Fibroblast of the aortic adventitia (primary cell): ENCODE data around the gene SAMSN1. TPM values are rescaled to one million over a fixed set of nuclear protein-coding genes. Genes with fewer than 3 reads are reported as not detected.

ENCODE experiments used
- DNase-seq: peaks from one replicate; pipeline ENCODE4 v3.0.0-alpha.2; 2010; ENCODE audit warnings: low read depth
- H3K4me3 ChIP-seq: 2 replicates; pipeline ENCODE4 v1.5.1; 2011; ENCODE audit warnings: low read depth, mild to moderate bottlenecking, control low read depth, low read length, moderate library complexity
- total RNA-seq: library from RNA; depleted of rRNA; stranded (reverse); fragments of >200 nt; gene quantifications from 2 replicates; pipeline ENCODE4 v1.2.3, GENCODE V29; 2012; ENCODE audit warnings: low replicate concordance
- TF ChIP-seq, protein P1 (sequence below): IDR thresholded peaks from 2 replicates; pipeline ENCODE4 v1.5.1; 2011; ENCODE audit warnings: mild to moderate bottlenecking, low read length, control low read depth, inconsistent platforms; ENCODE audit not compliant: insufficient read depth

The SAMSN1 gene
- total RNA-seq, 1 donor: 0.27 TPM

DNA sequence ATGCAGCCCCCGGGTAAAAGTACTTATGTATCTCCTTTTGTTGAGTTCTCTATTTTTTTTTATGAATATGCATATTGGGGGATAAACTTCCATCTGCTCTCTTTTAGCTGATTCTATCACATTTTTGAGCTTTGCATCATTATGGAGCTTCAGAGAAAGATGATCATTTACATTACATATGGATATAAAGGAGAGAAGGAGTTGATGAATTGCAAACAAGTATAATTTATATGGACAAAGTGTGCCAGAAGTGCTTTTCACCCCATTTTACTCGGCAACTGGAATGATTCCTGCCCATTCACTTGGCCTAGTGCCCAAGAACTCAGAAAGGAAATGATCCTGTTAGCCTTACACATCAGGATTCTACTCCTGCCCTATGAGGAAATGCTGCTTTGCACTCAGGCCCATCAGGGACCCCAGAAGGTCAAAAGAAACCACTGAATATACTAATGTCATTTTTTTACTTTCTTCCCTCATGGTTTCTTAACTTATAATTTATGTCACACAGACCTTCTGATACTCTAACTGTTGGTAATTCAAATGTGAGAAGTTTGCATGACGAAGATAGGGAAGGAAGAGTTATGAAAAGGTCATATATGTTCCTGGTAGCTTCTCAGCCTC lies 65.6 kb downstream of the SAMSN1 start:
- peak; percentile 1 for DNase-seq
- TF ChIP-seq, protein P1, sequence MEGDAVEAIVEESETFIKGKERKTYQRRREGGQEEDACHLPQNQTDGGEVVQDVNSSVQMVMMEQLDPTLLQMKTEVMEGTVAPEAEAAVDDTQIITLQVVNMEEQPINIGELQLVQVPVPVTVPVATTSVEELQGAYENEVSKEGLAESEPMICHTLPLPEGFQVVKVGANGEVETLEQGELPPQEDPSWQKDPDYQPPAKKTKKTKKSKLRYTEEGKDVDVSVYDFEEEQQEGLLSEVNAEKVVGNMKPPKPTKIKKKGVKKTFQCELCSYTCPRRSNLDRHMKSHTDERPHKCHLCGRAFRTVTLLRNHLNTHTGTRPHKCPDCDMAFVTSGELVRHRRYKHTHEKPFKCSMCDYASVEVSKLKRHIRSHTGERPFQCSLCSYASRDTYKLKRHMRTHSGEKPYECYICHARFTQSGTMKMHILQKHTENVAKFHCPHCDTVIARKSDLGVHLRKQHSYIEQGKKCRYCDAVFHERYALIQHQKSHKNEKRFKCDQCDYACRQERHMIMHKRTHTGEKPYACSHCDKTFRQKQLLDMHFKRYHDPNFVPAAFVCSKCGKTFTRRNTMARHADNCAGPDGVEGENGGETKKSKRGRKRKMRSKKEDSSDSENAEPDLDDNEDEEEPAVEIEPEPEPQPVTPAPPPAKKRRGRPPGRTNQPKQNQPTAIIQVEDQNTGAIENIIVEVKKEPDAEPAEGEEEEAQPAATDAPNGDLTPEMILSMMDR: no peak
- no peak overlapping the region for H3K4me3 ChIP-seq

DNA sequence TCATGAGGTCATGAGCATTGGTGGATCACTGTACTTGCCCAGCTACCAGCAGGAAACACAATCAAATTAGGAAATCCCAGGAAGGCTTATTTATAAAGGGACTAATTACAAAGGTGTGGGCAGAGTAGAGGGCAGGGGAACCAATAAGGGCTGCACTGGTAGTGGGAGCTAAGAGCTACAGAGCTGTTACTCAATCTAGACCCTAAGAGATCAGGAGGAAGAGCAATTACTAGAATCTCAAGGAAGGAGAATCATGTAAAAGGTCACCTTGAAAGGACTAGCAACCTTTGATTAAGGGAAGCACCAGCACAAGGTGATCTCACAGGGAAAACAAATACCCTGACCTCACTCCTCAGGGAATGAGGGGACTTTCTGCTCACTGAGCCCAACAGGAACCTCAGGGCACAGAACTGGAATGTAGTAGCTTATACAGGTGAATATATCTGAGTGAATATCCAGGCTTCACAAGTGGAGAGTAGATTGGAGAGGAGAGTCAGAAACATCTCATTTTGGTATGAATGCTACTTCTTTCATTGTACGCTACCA lies 66.8 kb downstream of the SAMSN1 start:
- TF ChIP-seq, protein P1: no peak
- DNase-seq: no peak
- no peak overlapping the region for H3K4me3 ChIP-seq

DNA sequence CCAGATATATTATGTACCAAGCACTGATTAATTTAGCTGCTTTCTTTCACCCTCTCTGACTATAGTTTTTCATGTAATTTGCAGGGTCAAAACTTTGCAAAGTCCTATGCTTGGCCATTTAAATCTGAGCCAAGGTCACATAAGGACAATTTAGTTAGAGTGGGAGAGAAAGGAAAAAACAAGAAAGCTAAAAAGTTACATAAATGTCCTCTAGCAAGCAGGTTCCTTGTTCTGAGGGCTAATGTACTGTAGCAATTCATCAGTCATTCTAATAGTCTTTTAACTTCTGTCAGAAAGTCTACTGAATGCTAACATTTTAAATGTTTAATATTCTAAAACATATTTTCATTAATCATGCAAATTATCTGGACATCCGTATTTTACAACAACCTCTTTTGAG lies 68.3 kb downstream of the SAMSN1 start:
- no peak overlapping the region for H3K4me3 ChIP-seq
- TF ChIP-seq, protein P1: no peak
- DNase-seq: no peak

DNA sequence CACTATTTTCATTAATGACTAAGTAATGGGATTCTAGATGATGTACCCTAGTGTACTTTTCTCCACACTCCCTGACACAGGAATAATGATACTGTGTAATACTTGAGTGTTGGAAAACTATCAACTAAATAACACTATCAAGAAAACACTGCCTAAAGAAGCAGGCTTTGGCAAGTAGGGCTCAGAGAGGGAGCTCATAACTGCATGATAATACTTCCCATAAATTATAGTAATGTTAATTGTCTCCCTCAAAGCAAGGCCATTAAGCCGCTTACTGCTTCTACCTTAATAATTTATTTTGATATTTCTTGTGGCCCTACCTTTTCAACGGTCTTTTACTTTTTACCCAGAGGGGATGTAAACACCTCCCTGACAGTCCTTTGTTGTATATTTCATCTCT lies 69.0 kb downstream of the SAMSN1 start:
- TF ChIP-seq, protein P1: no peak
- H3K4me3 ChIP-seq: no peak overlapping the region
- DNase-seq: no peak

DNA sequence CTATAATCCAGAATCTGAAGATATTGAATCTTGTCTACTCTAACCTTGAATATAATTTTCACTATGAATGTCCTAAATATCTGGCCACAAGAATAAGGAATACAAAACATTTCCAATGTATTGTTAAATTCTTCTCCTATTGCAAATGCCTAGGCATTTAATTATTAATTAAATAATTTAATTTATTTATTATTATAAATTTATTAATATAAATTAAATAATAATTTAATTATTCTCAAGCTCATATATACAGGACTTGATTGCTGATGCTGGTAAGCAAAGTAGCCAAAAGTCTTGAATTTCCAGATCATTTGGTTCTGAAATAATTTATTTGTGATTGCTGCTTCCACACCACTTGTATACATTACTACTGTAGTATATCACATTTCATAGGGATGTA lies 71.1 kb downstream of the SAMSN1 start:
- DNase-seq: no peak
- H3K4me3 ChIP-seq: no peak overlapping the region
- TF ChIP-seq, protein P1: no peak

DNA sequence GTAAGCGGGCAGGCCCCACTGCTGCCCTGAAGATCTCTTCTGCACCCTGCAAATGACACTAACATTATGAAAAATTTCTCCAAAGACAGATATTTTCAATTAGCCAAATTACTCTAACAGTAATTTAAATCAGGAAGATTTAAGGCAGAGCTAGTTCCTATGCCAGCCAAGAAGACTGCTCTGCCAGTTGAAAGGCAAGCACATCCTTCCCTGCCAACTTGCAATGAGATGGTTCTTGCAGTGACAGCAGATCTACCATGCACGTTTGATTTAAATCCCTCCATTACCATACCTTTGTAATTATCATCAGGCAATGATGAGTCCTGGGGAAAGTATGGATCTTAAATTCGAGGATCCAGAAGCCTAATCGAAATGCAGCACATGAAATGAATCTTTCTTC lies 76.5 kb downstream of the SAMSN1 start:
- H3K4me3 ChIP-seq: no peak overlapping the region
- DNase-seq: no peak
- TF ChIP-seq, protein P1: no peak

DNA sequence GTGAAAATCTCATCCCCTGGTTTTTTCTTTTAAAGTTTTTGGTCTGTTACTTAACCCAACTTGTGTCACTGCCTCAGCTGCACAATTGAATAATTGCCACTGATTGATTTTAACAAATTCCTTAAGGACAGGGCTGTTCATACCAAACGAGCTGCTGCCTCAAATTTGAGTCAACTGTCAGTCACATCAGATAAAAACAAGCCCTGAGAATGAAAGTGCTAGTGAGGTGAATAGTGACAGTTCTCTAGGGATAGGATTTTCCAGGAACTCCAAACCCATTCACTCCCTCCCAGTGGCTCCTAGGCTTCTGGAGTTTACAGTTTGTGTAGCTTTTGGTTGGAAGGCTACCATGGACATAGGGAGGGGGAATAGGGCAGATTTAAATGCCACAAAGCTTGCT lies 79.4 kb downstream of the SAMSN1 start:
- TF ChIP-seq, protein P1: no peak
- DNase-seq: no peak
- no peak overlapping the region for H3K4me3 ChIP-seq
